HepG2 (cell line): ENCODE measurements around the gene OR1M1. TPM values are rescaled to one million over a fixed set of nuclear protein-coding genes. Genes with fewer than 3 reads are reported as not detected.

ENCODE experiments used
- ARID3A ChIP-seq: IDR thresholded peaks from 2 replicates; pipeline ENCODE4 v1.6.1; 2012; ENCODE audit warnings: low read depth, low read length, improper control_type of control experiment
- ATRX ChIP-seq: sonication (generic); formaldehyde crosslinking; IDR thresholded peaks from 2 replicates; pipeline ENCODE4 v1.4.0; 2020; ENCODE audit warnings: missing genetic modification reagents, borderline replicate concordance
- DNMT1 ChIP-seq: sonication (generic); formaldehyde crosslinking; IDR thresholded peaks from 2 replicates; pipeline ENCODE4 v1.5.1; 2020; ENCODE audit warnings: mild to moderate bottlenecking, missing genetic modification reagents
- E2F1 ChIP-seq: sonication (generic); formaldehyde crosslinking; IDR thresholded peaks from 2 replicates; pipeline ENCODE4 v1.5.0; 2020; ENCODE audit warnings: missing genetic modification reagents
- HMG20A ChIP-seq: IDR thresholded peaks from 2 replicates; pipeline ENCODE4 v1.6.1; 2016; ENCODE audit warnings: borderline replicate concordance
- KLF11 ChIP-seq: IDR thresholded peaks from 2 replicates; pipeline ENCODE4 v1.6.1; 2016; ENCODE audit warnings: missing compliant biosample characterization
- MATR3 ChIP-seq: sonication (generic); formaldehyde crosslinking; IDR thresholded peaks from 2 replicates; pipeline ENCODE4 v1.4.0; 2020; ENCODE audit warnings: missing genetic modification reagents
- MBNL3 ChIP-seq: fragments of 250-450 bp; sonication (Bioruptor Pico); conservative IDR thresholded peaks from 2 replicates; pipeline ENCODE4 v1.8.0; 2022; ENCODE audit warnings: mild to moderate bottlenecking, inconsistent platforms
- RERE ChIP-seq: IDR thresholded peaks from 2 replicates; pipeline ENCODE4 v1.6.1; 2016; ENCODE audit warnings: low read depth, missing genetic modification reagents, missing compliant biosample characterization
- SOX5 ChIP-seq: IDR thresholded peaks from 2 replicates; pipeline ENCODE4 v1.6.1; 2016; ENCODE audit warnings: borderline replicate concordance
- SP5 ChIP-seq: IDR thresholded peaks from 2 replicates; pipeline ENCODE4 v1.6.1; 2016; ENCODE audit warnings: low read depth, borderline replicate concordance
- SRSF1 ChIP-seq: fragments of 200-400 bp; formaldehyde crosslinking; optimal IDR thresholded peaks from 2 replicates; pipeline ENCODE3; 2017; ENCODE audit warnings: mild to moderate bottlenecking, low read depth, low read length, moderate library complexity
- WIZ ChIP-seq: sonication (generic); formaldehyde crosslinking; IDR thresholded peaks from 2 replicates; pipeline ENCODE4 v1.5.1; 2020; ENCODE audit warnings: mild to moderate bottlenecking, missing genetic modification reagents
- ZBTB26 ChIP-seq: IDR thresholded peaks from 2 replicates; pipeline ENCODE4 v1.6.1; 2016; ENCODE audit warnings: missing compliant biosample characterization, missing genetic modification reagents, borderline replicate concordance
- ZGPAT ChIP-seq: IDR thresholded peaks from 2 replicates; pipeline ENCODE4 v1.6.1; 2016; ENCODE audit warnings: mild to moderate bottlenecking
- ZNF24 ChIP-seq: fragments of 450-650 bp; IDR thresholded peaks from 2 replicates; pipeline ENCODE4 v1.6.1; 2017; ENCODE audit warnings: antibody characterized with exemption, mild to moderate bottlenecking
- ZNF264 ChIP-seq: sonication (generic); formaldehyde crosslinking; IDR thresholded peaks from 2 replicates; pipeline ENCODE4 v1.4.0; 2020; ENCODE audit warnings: missing genetic modification reagents
- ZNF296 ChIP-seq: sonication (generic); formaldehyde crosslinking; conservative IDR thresholded peaks from 2 replicates; pipeline ENCODE4 v1.5.0; 2020; ENCODE audit warnings: mild to moderate bottlenecking, missing genetic modification reagents
- ZNF33A ChIP-seq: sonication (generic); formaldehyde crosslinking; IDR thresholded peaks from 2 replicates; pipeline ENCODE4 v1.5.1; 2020; ENCODE audit warnings: missing genetic modification reagents, mild to moderate bottlenecking, moderate library complexity, borderline replicate concordance
- ZNF383 ChIP-seq: sonication (generic); formaldehyde crosslinking; IDR thresholded peaks from 2 replicates; pipeline ENCODE4 v1.4.0; 2020; ENCODE audit warnings: missing genetic modification reagents, mild to moderate bottlenecking, borderline replicate concordance
- polyA plus RNA-seq, 8 experiments: library from polyadenylated mRNA; depleted of rRNA in 3 of 8; stranded (reverse) in 7 of 8; unstranded in 1 of 8; fragments of >200 nt; fragmentation: Illumina TruSeq in 4 of 8; extraction: Trizol in 4 of 8; gene quantifications; 2 replicates each; pipeline versions ENCODE4 v1.2.1 to v1.2.3, GENCODE V29; 2011 to 2016; ENCODE audit warnings: low read depth in 4 of 8, missing spikeins in 1 of 8, mixed read lengths in 1 of 8; ENCODE audit not compliant: insufficient read depth in 1 of 8
- total RNA-seq, 5 experiments: library from RNA; depleted of rRNA; stranded (reverse); fragments of >200 nt; fragmentation: Illumina TruSeq; extraction: Trizol; gene quantifications; 2 replicates each; pipeline ENCODE4 v1.2.3, GENCODE V29; 2016; ENCODE audit warnings: low read depth in 1 of 5

Gene OR1M1
- total and polyA plus RNA-seq, 2 of the 13 experiments (the other 11 are each of a cell fraction or from before 2014, with no cell fraction given) = not detected

- no peak for TF ChIP-seq RERE (CRISPR knock-in tag)
- no peak for TF ChIP-seq ZNF264 (CRISPR knock-in tag)
- TF ChIP-seq SP5 (CRISPR knock-in tag) = no peak
- no peak for TF ChIP-seq WIZ (CRISPR knock-in tag)
- no peak for TF ChIP-seq KLF11
- no peak for TF ChIP-seq ARID3A
- TF ChIP-seq MATR3 (CRISPR knock-in tag) = no peak
- peak; percentile 86 for TF ChIP-seq E2F1 (CRISPR knock-in tag)
- no peak for TF ChIP-seq ZNF383 (CRISPR knock-in tag)
- peak; percentile 64 for TF ChIP-seq ZGPAT (CRISPR knock-in tag)
- TF ChIP-seq MBNL3 (CRISPR knock-in tag) = no peak
- TF ChIP-seq SRSF1 = peak; percentile 77
- TF ChIP-seq DNMT1 (CRISPR knock-in tag) = no peak
- TF ChIP-seq ZNF33A (CRISPR knock-in tag) = no peak
- no peak for TF ChIP-seq ATRX
- 0 out of 2 replicates have a peak, but pooled peaks have one; percentile 10 for TF ChIP-seq SOX5 (CRISPR knock-in tag)
- TF ChIP-seq ZBTB26 = peak; percentile 53; the same call in 1 of the 2 replicates
- TF ChIP-seq ZNF296 (CRISPR knock-in tag) = no peak
- no peak for TF ChIP-seq HMG20A (CRISPR knock-in tag)
- TF ChIP-seq ZNF24 = no peak
Measured at GRCh38 chr19:9140159-9140874, 53.5 kb downstream of the OR1M1 start, which contains the start of gene ZNF317 (continued).
